HG02981 (cell line): Measurements from ENCODE around the gene UBE2G2.

Source experiments
- ATAC-seq: cut with Tn5 transposase; IDR thresholded peaks from one replicate; pipeline ENCODE4 v1.9.1; 2021; ENCODE audit warnings: mild to moderate bottlenecking, moderate library complexity; ENCODE audit not compliant: unreplicated experiment

Gene UBE2G2

GRCh38 chr21:44732263-44732662 is 69.4 kb downstream of the UBE2G2 start:
- no peak for ATAC-seq

- ATAC-seq: no peak
Observed at GRCh38 chr21:44730951-44731579, 70.6 kb downstream of the UBE2G2 start.

DNA sequence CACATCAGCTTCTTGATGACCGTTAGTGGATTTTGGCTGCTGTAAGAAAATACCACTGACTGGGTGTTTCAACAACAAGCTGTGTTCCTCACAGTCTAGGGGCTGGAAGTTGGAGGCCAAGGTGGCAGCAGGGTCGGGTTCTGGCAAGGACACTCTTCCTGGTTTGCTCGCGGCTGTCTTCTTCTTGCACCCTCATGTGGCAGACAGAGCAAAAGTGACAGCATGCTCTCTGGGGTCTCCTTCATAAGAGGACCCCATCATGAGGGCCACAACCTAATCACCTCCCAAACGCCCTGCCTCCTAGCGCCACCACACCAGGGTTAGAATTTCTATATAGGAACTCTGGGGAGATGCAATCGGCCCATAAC is 71.6 kb downstream of the UBE2G2 start:
- ATAC-seq: no peak

GRCh38 chr21:44729336-44730027 is 72.1 kb downstream of the UBE2G2 start:
- ATAC-seq: no peak

DNA sequence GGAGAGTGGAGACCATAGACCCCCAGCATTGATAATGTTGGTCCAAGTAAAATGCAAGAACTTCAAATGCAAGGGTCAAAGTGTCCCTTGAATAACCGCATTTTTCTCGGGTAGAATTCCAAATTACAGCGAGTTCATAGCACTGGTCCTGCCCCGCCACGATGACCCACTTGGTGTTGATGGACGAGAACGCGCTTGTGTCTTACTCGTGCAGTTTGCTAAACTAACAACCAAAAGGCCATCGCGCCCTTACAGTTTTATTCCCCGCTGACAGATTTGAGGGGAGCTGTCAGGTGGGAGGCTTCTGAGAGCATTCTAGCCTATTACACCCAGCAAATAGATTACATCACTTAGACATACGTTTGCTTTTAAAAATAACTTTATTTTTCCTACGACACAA is 72.9 kb downstream of the UBE2G2 start:
- ATAC-seq: no peak

DNA sequence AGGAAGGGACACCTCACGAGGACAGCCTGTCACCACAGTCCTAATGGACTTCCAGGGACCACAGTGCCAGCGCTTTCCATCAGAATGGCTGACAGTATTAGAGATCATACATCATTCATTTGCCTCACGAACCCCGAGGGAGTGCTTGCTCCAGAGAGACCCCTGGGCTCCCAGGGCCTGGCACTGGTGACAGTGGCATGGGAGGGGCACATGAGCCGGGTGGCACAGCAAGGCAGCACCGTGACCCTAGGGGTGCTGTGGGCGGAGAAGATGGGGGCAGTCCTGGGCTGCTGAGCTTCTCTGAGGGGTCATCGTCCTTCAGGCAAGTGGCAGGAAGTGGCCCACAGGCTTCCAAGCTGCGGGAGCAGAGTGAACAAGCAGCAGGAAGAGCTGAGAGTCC is 73.9 kb downstream of the UBE2G2 start:
- no peak for ATAC-seq

GRCh38 chr21:44727321-44727720 is 74.3 kb downstream of the UBE2G2 start:
- no peak for ATAC-seq

DNA sequence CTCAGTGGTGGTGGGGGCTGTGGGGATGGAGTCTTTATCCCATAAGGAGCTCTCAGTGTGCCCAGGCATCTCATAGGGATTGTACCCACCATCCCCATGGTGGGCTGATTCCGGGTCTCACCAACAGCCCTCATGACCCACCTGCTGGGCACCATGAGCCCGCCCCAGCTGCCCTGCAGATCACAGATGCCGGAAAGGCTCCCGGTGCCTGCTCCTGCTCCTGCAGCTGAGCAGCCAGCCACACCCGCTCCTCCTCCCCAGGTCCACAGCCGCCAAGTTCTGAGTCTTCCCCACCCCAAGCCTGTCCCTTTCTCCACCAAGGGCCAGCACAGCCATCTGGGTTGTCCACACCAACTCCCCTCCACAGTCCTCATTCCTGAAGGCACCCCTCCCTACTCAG is 74.8 kb downstream of the UBE2G2 start:
- no peak for ATAC-seq

- no peak for ATAC-seq
Observed at GRCh38 chr21:44724926-44725325, 76.7 kb downstream of the UBE2G2 start.

DNA sequence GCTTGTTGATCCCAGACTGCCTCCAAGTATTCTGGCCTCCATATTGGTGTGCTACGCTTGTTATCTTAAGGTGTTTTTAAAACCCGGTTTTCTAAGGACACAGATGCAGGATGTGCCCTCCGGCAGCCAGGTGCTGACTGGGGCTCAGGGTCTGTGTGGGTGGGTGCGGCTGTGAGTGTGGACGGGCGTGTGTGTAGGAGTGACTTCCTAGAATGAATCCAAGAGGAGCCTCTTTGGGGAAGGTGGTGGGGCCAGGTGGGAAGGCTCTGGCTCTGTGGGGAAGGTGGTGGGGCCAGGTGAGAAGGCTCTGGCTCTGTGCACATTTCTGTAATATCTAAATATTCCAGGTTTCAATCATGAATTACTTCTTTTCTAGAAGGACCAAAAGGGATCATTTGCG is 77.4 kb downstream of the UBE2G2 start:
- ATAC-seq: no peak

GRCh38 chr21:44723177-44724131 is 78.2 kb downstream of the UBE2G2 start:
- ATAC-seq: no peak

DNA sequence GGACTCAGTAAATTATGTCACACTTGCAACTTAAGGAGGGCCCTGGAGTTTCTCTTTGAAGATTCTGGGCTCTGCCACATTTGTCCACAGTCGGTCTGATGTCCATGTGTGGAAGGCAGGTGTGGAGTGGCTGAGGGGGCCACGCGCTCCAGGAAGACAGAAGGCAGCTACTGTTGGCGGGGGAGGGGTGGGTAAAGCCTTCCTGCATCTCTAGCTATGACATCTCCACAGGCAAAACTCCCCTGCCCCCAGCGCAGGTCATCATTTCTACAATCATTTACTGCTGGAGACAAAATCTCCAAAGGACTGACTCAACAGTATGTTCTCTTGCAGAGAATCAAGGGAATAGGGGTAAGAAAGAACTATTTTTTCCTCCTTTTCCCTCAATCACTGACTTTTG is 78.9 kb downstream of the UBE2G2 start:
- ATAC-seq: no peak

- no peak for ATAC-seq
Observed at GRCh38 chr21:44720170-44720569, 81.5 kb downstream of the UBE2G2 start.
